ENCODE measurements around the gene RNF19B.
"Not testable (repeated sequence)": the region's sequence is repeated elsewhere in the genome, so short reads cannot be mapped to it uniquely, and the experiment has no call there.

DNA sequence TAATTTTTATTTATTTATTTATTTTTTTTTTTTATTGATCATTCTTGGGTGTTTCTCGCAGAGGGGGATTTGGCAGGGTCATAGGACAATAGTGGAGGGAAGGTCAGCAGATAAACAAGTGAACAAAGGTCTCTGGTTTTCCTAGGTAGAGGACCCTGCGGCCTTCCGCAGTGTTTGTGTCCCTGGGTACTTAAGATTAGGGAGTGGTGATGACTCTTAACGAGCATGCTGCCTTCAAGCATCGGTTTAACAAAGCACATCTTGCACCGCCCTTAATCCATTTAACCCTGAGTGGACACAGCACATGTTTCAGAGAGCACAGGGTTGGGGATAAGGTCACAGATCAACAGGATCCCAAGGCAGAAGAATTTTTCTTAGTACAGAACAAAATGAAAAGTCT, 8.8 kb upstream of the RNF19B start:
- not testable (repeated sequence) for TF ChIP-seq POLR2AphosphoS5 (IDR thresholded peaks at IDR 0.05; ENCODE audit: borderline replicate concordance, low read depth, low read length); EZH2 (IDR thresholded peaks at IDR 0.05)

Data from SK-N-MC (cell line).